ENCODE results near the gene PKD1L1. TPM values are rescaled to one million over a fixed set of nuclear protein-coding genes. Genes with fewer than 3 reads are reported as not detected.

Gene PKD1L1
- total RNA-seq, 6 experiments from 2014 or later: 0.13 to 1.4 (median 0.51) TPM; not detected in 1

- Histone ChIP-seq H3K4me3 (no peak overlapping the region), H3K27ac (no peak overlapping the region), H3K4me1 (no peaks in the 10 kb centered on the region), H3K27me3 (no peaks in the 10 kb centered on the region), H3K9me3 (no peaks in the 10 kb centered on the region), H3K36me3 (no peaks in the 10 kb centered on the region)
- ATAC-seq (no peak), DNase-seq (no peak)
- WGBS (ENCODE audit: insufficient coverage, low coverage, low lambda C conversion rate, missing lambda C conversion rate): no CpG with 5 or more reads among the region's 2 CpGs
- intact Hi-C loops (cut with DNase I): no loop called here
- TF ChIP-seq CTCF (IDR thresholded peaks at IDR 0.05): no peak
- no peak for TF ChIP-seq POLR2A (IDR thresholded peaks at IDR 0.05)
Observed at GRCh38 chr7:47875998-47876744, 72.1 kb downstream of the PKD1L1 start.

GRCh38 chr7:47875406-47875805, 72.9 kb downstream of the PKD1L1 start:
- no peak for DNase-seq
- H3K27ac ChIP-seq: no peak overlapping the region
- no peak for ATAC-seq
- no peak for TF ChIP-seq POLR2A (IDR thresholded peaks at IDR 0.05)
- no peak for TF ChIP-seq CTCF (IDR thresholded peaks at IDR 0.05)
- H3K36me3 ChIP-seq: no peaks in the 10 kb centered on the region
- intact Hi-C loops (cut with DNase I): no loop called here
- no peaks in the 10 kb centered on the region for H3K4me1 ChIP-seq
- no peaks in the 10 kb centered on the region for H3K9me3 ChIP-seq
- H3K27me3 ChIP-seq: no peaks in the 10 kb centered on the region
- H3K4me3 ChIP-seq: no peak overlapping the region

GRCh38 chr7:47873762-47874161, 74.5 kb downstream of the PKD1L1 start:
- Histone ChIP-seq H3K4me1 (no peaks in the 10 kb centered on the region), H3K4me3 (no peak overlapping the region), H3K36me3 (no peaks in the 10 kb centered on the region), H3K27ac (no peak overlapping the region), H3K9me3 (no peaks in the 10 kb centered on the region), H3K27me3 (no peaks in the 10 kb centered on the region)
- ATAC-seq: no peak
- DNase-seq: no peak
- TF ChIP-seq CTCF (IDR thresholded peaks at IDR 0.05): no peak
- TF ChIP-seq POLR2A (IDR thresholded peaks at IDR 0.05): no peak
- WGBS (ENCODE audit: insufficient coverage, low coverage, low lambda C conversion rate, missing lambda C conversion rate): 83% methylated on average over 5 of the region's 5 CpGs
- intact Hi-C loops (cut with DNase I): no loop called here

- WGBS (ENCODE audit: insufficient coverage, low coverage, low lambda C conversion rate, missing lambda C conversion rate): 78% methylated on average over 3 of the region's 3 CpGs
- intact Hi-C loops (cut with DNase I): no loop called here
Observed at GRCh38 chr7:47867286-47867685, 81.0 kb downstream of the PKD1L1 start.

More at GRCh38 chr7:47867286-47867685, 81.0 kb downstream of the PKD1L1 start:
- H3K27me3 ChIP-seq: no peaks in the 10 kb centered on the region
- H3K4me3 ChIP-seq: no peak overlapping the region
- H3K36me3 ChIP-seq: no peaks in the 10 kb centered on the region
- H3K27ac ChIP-seq: no peak overlapping the region
- TF ChIP-seq POLR2A (IDR thresholded peaks at IDR 0.05) (no peak), CTCF (IDR thresholded peaks at IDR 0.05) (no peak)
- no peaks in the 10 kb centered on the region for H3K9me3 ChIP-seq
- H3K4me1 ChIP-seq: no peaks in the 10 kb centered on the region
- ATAC-seq (no peak), DNase-seq (no peak)

Data from right lobe of liver (tissue), 6 donors.